ENCODE data around the gene TTF2.

TTF2 gene

DNA sequence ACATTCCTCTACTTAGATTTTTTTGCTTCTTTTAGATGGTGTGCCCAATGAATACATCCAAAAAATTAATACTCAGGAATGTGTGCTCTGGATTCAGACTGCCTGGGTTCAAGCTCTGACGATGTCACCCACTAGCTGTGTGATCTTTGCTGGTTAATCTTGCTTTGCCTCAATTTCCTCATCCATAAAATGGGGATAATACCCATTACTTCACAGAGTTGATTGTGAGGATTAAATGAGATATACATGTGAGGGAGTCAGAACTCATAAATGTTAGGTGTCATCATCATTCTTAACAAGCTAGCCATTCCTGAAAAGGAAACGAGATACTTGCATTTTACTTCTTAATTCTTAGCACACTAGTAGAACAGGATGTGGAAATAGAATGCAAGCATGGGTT lies 12.9 kb upstream of the TTF2 start:
- DNase-seq, result no peak

DNA sequence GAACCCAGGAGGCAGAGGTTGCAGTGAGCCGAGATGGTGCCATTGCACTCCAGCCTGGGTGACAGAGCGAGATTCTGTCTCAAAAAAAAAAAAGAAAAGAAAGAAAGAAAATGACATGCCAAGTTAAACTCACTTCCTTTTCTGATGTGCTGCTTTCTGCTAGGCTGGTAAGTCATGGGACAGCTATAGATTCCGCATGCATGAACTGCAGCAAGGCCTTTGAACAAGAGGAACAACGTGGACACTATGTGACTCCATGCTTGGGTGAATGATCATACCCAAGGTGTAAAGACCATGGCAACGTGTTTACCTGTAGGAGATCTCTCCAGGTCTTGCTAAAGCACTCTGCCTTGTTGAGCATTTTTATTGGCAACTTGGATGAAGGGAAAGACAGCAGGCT lies 10.3 kb upstream of the TTF2 start:
- peak; percentile 55 for DNase-seq

DNA sequence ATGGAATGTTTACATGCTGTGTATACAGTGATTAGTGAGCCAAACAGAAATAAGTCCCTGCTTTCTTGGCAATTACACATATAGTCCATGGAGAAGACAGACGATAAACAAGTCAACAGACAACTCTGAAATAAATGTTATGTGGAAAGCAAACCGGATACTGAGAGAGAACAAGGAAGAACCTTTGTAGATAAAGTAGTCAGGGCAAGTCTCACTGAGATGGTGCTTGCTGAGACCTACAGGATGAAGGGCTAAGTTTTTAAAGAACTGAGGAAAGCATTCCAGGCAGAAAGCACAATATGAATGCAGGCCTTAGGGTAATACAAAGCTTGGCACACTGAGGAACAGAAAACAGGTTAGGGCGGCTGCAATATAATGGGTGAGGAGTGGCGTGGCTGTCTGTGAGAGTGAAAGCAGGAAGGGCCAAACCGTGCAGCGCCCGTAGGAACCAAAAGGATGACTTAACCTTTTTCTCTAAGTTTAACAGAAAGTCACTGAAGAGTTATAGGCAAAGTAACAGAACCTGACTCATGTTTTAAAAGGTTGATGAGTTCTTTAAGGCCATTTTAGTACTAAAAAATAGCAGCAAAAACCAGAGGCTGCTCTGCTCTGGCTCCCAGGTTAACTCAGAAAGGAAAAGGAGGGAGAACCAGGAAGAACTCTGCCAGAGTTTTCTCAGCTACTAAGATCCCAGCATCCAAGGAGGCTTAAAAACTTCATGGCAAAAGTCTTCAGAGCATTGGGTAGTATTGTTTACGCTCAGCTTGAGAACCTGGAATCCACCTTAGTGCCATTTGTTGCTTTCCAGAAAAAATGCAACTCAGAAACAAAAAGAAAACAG lies 8.7 kb upstream of the TTF2 start:
- DNase-seq, result peak; percentile 41

DNA sequence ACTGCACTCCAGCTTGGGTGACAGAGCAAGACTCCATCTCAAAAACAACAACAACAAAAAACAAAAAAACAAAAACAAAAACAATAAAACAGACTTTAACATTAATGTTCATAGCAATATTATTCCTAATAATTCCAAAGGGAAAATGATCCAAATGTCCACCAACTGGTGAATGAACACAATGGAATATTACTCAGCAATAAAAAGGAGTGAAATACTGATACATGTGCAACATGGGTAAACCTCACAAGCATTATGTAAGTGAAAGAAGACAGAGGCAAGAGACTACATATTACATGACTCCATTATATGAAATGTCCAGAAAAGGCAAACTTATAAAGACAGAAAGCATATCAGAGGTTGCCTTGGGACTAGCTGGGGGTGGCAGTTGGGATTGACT lies 6.1 kb upstream of the TTF2 start:
- DNase-seq, result no peak

DNA sequence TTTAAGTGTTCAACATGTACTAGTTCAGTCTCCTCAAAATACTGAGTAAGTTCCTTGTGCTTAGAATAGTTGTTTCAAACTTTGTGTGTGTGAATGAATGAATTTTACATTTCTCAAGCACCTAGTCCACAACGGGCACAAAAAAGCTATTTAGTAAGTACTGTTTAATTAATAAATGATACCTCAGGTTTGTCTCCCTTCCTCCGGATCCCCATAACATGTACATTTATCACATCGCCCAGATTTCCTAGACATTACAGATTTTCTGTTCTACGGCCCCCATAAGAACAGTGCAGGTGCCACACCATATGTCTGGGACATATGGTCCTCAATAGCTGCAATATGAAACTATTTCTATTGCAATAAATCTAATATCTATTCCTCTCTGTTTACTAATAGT lies 1.3 kb upstream of the TTF2 start:
- no peak for DNase-seq

DNA sequence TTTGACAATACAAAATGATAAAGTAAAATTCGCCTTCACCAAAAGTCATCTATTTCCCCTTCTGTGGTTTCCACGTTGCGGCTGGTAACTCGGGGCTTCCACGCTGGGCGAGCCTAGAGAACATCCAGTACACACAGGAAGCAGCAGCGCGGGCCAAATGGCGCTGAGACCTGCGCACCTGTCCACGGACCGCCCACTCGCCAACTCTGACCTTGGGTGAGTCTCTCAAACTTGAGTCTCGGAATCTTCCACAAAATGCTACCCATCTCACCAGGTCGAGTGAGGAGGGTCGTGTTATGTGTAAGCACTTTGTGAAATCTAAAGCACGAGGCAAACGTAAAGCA lies 820 bp upstream of the TTF2 start:
- DNase-seq, result no peak

DNA sequence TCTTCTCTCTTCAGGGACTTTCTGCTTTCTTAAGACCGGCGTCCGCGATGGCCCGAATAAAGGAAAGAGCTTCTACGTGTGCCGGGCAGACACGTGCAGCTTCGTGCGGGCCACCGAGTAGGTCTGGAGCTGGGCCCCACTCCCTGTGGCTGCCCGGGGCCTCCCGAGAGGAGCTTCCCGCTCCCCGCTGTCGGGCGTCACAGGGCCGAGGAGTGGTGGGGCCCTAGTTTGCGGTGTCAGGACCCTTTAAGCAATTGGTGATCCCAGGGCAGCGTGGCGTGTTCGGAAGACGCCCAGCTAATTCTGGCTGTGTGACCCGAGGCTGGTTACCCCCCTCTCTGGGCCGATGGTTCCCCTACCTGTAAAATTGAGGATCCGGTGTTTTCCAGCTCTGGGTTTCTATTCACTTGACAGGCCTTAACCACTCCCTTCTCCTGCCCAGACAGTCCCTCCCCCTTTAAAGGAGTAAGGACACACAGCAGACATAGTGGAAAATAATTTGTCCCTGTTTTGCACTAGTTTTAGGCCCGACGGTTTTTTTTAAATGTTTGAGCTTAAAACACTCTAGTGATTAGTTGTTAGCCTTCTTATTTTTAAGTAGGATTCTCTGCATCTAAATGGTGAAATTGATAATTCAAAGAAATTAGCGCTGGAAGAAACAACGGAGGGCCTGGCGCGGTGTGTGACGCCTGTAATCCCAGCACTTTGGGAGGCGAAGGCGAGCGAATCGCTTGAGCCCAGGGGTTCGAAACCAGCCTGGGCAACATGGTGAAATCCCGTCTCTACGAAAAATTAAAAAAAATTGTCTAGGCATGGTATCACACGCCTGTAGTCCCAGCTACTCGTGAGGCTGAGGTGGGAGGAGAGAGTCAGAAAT lies 553 bp downstream of the TTF2 start:
- peak; percentile 46 for DNase-seq

DNA sequence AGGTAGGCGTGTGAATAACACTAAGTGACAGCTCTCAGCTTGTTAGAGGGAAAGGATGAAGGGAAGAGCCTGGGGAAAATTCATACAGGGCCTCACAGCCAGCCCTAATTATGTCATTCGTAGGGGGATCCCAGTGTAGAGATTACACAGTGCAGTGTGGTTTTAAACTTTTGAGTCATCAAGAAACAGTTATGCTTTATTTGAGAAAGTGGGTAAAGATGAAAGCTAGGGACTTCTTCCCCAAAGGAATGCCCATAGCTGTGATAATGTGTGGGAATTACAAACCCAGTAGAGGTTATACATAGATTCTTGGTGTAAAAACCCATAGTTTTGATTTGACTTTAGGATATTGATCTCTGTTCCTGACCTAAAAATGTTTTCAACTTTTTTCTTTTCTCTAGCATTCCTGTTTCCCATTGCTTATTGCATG lies 1.9 kb downstream of the TTF2 start:
- peak; percentile 89 for DNase-seq

DNA sequence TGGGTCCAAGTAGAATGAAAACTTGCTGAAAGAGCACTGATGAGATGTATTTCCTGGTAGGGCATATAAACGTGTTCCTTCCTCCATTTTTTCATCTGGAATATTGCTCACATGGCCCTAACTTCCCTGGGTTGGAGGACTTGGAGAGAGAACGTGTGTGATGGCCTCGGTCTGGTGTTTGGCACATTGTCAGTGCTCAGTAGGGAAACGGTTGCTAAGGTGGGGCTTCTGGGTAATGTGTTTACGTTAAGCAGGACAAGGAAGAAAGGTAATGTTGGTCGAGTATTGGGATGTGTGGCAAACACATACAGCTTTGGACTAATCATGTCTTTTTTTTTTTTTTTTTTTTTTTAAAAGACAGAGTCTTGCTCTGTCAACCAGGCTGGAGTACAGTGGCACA lies 6.2 kb downstream of the TTF2 start:
- DNase-seq, result no peak

DNA sequence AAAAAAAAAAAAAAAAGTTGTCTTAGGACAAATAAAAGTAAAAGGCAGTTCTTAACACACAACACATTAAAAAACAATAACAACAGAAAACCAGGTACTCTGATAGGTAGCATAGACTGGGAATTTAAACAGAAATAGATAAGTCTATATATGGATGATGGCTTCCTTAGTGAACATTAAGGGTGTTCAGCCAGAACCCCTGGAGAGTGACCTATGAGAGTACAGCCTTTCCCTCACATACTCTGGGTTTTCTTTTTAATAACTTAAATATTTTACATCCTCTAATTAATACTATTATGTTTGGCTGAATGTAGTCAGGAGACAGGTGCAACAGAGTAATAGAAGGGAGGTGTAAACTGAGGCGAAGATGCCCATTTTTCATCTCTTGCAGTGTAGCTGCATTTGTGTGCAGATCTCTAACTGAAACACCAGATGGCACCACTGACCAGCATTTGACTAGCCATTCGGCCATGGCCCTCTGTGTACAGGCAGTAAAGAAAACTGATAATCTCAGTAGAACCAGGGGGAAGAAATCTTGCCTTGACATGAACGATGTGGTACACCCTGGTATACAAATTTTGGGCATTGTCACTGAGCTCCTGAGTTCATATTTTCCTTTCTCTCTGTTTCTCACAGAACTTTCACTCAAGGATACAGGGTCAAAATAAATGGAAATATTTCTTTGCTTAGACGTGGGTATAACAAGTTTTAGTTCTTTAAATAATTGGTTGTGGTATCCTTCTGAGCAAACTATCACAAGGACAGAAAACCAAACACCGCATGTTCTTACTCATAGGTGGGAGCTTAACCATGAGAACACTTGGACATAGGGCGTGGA lies 7.6 kb downstream of the TTF2 start:
- peak; percentile 67 for DNase-seq

DNA sequence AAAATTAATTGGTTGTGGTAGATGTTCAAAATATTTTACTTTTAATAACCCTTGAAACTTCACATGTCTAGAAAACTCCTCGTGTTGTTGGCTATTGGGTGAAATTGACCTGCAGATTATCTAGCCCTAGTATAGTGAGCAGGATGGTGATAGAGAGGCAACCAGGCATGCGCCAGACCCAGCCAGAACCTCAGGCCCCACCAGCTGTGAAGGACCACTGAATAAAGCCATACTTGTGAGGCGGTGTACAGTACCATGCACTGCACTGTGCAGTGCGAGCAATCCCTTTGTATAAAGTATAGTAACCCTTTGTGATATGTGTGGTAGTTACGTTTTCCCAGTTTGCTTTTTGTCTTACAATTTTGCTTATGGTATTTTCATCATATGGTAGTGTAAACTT lies 8.5 kb downstream of the TTF2 start:
- DNase-seq, result no peak

DNA sequence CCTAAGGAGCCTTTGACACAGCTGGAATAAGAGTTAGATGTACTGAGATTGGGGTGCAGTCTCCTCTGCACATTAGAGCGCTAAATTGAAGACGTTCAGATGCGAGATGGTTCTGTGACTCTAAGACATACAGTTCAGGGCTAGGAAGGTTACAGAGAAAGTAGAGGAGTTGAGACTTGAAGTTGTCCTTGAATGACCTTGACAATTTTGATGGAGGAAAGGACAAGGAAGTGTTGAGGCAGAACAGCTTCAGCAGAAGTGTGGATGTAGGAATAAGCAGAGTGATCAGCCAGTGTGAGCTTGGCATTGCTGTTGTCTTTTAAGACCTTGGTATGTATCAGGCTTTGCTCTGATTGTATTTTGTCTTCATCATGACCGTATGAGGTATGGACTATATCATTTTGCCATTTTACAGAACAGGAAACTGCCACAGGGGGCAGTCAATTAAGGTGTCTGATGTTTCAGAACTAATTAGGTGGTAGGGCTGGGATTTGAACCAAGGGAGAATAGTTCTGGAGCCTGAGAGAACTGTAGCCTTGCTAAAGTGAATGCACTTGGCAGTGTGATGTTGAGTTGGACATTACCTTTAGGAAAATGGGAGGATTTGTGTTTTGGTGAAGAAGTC lies 9.2 kb downstream of the TTF2 start:
- DNase-seq, result no peak

DNA sequence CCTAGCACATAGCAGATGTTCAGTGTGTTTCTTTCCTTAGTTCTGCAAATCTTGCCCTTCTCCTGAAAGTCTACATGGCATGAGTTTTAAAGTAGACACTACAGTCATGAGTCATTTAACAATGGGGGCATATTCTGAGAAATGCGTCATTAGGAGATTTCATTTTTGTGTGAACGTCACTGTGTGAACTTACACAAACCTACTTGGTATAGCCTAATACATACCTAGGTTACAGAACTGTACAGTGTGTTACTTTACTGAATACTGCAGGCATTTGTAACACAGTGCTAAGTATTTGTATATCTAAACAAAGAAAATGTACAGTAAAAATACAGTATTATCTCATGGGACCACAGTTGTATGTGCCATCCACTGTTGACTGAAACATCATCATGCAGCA lies 10.0 kb downstream of the TTF2 start:
- DNase-seq, result no peak

DNA sequence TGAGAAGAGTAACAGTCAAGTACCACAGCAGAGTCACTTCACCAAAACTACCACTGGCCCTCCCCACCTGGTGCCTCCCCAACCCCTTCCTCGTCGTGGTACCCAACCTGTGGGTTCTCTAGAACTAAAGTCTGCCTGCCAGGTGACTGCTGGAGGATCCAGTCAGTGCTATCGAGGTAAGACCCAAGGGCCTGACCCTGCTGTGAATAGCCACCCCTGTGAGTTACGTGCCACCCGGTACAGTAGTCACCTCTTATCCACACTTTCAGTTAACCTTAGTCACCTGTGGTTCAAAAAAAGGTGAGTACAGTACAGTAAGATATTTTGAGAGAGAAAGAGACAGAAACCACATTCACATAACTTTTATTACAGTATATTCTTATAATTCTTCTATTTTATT lies 16.5 kb downstream of the TTF2 start:
- no peak for DNase-seq

DNA sequence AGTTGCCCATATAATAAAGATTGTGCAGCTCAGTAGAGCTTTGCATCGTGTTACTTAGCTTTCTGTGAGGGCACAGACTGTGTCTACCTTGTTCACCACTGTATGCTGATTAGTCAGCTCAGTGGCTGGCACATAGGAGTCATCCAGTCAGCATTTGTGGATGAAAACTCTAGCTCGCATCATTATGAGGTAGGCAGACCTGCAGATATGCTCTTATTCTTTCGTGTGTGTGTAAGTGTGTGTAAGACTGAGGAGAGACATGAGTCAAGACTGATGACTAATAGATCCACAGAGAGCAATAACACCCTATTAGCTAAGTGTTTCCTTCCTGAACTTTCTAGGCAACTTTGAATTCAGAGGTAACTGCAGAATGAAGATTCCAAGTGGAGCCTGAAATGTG lies 17.1 kb downstream of the TTF2 start:
- DNase-seq, result peak; percentile 54

DNA sequence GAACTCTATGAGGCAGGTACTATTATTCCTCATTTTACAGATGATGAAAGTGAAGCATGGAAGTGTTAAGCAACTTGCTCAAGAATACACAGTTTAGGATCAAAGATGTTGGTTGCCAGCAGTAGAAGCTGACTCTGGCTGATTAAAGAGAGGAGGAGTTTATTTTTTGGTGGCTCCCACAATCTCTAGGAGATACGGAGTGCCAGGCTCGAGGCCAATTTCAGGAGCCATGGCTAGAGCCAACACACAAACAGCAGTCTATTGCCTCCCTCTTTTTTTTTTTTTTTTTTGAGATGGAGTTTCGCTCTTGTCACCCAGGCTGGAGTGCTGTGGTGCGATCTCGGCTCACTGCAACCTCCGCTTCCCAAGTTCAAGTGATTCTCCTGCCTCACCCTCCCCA lies 19.6 kb downstream of the TTF2 start:
- DNase-seq, result no peak

DNA sequence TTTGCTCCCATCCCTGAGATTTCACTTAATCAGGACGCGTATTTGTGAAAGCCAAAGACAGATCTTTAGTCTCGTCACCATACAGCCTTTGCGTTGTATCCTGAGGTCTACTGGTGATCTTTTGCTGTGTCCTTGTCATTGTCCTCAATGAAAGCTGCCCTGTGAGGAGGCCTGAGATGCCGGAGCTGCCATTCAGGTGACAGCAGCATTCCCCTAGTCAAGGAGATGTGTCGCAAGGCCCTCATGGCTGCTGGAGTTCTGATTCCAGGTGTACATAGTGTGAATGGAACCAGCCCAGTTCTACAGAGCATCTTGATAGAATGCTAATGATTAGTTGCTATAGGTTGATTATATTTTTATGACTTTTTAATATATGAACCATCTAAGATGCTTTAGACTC lies 24.1 kb downstream of the TTF2 start:
- no peak for DNase-seq

DNA sequence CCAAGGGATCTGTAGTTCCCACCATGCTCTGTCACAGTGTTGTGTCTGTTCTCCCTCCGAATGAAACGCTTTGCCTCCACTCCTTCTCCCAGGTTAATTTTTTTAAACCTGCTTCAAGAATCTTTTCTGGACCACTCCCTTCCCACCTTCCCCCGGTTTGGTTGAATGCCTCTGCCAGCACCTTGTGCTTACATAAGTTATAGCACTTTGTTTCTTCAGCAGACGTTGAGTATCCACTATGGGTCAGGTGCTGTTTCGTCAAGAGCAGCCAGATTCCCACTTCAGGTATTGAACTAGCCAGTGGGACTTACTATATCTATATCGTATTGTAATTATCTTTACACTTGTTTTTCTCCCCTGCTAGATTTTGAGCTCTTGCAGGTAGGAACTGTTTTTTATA lies 27.6 kb downstream of the TTF2 start:
- no peak for DNase-seq

DNA sequence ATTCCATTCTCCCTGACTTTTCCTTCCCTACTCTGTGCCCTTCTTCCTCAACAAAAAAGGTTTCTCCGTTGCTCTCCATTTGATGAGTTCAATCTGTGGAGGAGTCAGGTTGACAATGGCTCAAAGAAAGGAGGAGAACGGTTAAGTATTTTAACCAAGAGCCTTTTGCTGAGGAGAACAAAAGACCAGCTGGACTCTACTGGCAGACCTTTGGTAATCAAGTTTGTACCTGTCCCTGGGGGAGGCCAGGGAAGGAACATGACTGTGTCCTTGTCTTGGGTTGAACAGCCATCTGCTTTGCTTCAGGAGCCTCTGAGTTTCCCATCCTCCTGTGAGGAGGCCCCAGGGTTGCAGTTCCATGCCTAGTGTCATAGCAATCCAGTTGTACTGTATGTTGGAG lies 29.9 kb downstream of the TTF2 start:
- DNase-seq, result no peak

DNA sequence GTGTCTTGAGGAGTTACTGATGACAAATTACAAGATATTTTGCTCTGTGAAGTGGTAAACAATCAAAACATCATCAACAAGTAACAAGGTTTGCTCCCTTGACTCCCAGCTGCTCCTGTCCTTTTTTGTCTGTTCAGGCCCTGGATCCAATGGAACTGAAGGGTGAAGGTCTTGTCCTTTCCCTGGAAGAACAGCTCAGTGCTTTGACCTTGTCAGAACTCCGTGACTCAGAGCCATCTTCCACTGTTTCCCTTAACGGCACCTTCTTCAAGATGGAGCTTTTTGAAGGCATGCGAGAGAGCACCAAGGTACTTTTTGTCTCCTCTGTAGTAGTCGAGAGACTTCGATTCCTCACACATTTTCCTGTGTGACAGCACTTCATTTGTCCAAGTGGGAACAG lies 32.5 kb downstream of the TTF2 start:
- DNase-seq, result no peak

DNA sequence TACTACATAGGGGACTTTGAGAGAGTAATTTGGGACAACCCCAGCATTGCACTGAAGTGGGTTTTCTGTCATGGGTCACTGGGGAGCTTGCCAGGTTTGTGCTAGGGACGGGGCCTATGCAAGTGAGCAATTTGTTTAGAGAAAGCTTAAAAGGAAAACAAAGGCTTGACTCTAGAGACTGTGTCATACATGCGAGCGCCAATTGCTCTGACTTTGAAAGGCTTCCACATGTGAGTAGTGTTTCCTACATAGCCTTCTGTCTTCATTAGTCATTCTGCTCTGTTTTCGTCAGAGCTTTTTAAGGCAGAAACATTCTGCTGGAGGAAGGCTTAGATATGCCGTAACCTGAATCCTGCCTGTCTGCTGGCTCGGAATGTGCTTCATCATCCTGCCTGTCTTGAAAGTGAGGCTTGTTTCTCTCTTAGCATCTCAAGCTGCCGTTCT lies 33.0 kb downstream of the TTF2 start:
- no peak for DNase-seq

DNA sequence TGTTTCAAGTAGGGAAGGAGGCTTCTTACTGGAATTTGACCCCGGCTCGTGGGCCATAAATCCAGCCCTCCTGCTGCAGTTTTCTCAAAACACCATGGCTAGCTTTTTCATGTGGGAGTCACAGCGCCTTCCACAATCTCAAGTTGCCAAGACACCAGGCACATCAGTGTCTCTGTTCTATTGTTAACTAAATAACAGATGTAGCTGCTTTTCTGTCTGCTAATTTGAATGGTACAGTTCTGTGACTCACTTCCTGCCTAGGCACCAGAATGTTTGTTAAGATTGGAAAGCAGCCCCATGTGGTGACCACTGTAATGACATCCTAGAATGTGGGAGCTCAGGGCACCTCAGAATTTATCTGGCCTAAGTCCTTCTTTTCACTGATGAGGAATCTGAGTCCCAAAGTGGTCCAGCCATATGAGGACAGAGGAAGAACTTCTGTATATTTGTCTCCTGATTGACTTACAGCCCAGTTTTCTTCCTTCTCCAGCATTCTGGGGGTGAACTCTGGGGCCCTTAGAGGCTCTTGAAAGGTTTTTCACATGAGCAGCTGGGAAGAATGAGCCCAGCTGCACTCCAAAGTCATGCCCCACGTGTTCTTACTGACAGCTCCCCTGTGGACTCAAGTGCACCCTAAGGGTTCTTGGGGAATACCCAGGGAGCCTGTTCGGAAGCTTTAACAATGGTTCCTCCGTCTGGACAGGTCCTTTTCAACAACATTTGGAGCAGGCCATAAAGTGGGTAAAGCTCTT lies 33.9 kb downstream of the TTF2 start:
- DNase-seq, result peak; percentile 7

All from suppressor macrophage treated with lipopolysaccharide for 4 hours (primary cell).